ENCODE results near the gene FRMD3.

DNA sequence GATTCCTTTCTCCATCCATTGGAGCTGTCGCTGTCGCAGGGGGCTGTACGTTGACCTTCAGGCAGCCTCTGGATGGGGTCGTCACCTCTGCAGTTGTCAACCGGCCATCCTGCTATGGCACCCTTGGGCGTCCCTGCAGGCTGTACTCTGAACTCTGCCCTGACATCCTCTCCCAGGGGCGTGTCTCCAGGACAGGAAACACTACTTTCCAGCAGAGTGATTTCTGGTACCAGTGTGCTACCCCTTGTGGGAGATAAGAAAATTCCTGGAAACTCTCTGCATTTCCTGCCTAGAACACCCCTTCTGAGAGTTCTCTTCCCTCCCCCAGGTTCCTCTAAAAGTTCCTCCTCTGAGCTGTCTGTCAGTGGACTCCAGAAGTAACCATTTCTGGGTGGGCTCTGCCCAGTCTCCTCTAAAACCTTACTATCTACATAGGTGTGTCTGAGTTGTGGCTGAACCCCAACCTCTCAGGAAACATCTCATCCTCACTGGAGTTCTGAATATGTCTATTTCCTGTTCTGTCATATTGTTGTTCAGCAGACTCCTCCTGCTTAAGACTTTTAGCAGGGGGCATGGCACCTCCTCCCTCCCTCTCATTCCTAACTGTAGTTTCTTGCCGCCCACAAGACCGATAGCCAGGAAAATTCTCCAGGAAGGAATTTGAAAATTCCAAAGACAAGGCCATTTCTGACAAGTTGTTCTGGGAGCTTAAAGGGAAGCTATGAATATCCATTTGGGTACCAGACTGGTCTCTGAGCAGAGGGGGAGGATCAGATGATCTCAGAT is 329.9 kb downstream of the FRMD3 start:
- TF ChIP-seq GATA2 (IDR thresholded peaks at IDR 0.05; ENCODE audit: low read depth, low read length) (no peak), GATA3 (IDR thresholded peaks at IDR 0.05; ENCODE audit: low read depth, low read length) (no peak)
